Measurements from ENCODE around the gene MYZAP.

DNA sequence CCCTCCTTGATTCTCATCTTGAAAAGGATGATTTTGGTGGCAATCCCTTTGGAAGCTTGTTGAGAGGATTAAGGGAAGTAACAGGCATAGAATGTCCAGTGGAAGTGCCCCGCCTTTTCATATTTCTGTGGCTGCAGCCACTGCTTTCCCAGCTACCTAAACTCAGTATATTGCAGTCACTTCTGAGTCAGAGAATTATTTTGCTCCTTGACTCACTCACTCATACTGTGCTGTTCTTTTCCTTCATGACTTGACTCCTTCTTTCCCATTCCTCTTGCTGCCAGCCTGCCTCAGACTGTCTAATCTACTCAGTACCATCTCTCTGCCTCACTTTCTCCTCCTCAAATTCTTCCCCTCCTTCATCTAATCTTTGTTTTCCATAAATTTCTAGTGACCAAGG, 88.3 kb downstream of the MYZAP start:
- TF ChIP-seq, protein P1, sequence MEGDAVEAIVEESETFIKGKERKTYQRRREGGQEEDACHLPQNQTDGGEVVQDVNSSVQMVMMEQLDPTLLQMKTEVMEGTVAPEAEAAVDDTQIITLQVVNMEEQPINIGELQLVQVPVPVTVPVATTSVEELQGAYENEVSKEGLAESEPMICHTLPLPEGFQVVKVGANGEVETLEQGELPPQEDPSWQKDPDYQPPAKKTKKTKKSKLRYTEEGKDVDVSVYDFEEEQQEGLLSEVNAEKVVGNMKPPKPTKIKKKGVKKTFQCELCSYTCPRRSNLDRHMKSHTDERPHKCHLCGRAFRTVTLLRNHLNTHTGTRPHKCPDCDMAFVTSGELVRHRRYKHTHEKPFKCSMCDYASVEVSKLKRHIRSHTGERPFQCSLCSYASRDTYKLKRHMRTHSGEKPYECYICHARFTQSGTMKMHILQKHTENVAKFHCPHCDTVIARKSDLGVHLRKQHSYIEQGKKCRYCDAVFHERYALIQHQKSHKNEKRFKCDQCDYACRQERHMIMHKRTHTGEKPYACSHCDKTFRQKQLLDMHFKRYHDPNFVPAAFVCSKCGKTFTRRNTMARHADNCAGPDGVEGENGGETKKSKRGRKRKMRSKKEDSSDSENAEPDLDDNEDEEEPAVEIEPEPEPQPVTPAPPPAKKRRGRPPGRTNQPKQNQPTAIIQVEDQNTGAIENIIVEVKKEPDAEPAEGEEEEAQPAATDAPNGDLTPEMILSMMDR (IDR thresholded peaks at IDR 0.05; ENCODE audit: control extremely low read depth in 1 of 3, insufficient read depth in 1 of 3, low read depth in 1 of 3, low read length in 3 of 3), result no peak
- TF ChIP-seq EZH2 (IDR thresholded peaks at IDR 0.05; ENCODE audit: low read depth, low read length, severe bottlenecking), result no peak
- TF ChIP-seq POLR2AphosphoS5 (IDR thresholded peaks at IDR 0.05; ENCODE audit: low read depth, low read length), result no peak
- TF ChIP-seq EGR1 (IDR thresholded peaks at IDR 0.05; ENCODE audit: borderline replicate concordance, low read depth, low read length), result no peak
- TF ChIP-seq, protein P2, sequence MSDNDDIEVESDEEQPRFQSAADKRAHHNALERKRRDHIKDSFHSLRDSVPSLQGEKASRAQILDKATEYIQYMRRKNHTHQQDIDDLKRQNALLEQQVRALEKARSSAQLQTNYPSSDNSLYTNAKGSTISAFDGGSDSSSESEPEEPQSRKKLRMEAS (IDR thresholded peaks at IDR 0.05), result no peak
- no peak for TF ChIP-seq POLR2A (IDR thresholded peaks at IDR 0.05; ENCODE audit: control extremely low read depth in 1 of 2, low read depth in 2 of 2, low read length in 2 of 2)
- no peak for TF ChIP-seq KDM5A (IDR thresholded peaks at IDR 0.05; ENCODE audit: low read length)
- TF ChIP-seq RAD21 (IDR thresholded peaks at IDR 0.05 in 1 of 2, conservative IDR thresholded peaks at IDR 0.05 in 1 of 2; ENCODE audit: low read depth in 2 of 2, low read length in 2 of 2), result no peak

Measured in H1 (cell line).